GM21360 (cell line): ENCODE results near the gene LSG1.
"Not testable (repeated sequence)": the region's sequence is repeated elsewhere in the genome, so short reads cannot be mapped to it uniquely, and the experiment has no call there.

Source experiments
- ATAC-seq: cut with Tn5 transposase; IDR thresholded peaks from one replicate; pipeline ENCODE4 v1.9.1; 2021; ENCODE audit warnings: mild to moderate bottlenecking, moderate library complexity; ENCODE audit not compliant: unreplicated experiment

LSG1 gene

GRCh38 chr3:194619741-194620140 is 52.2 kb downstream of the LSG1 start:
- no peak for ATAC-seq

- no peak for ATAC-seq
Measured at GRCh38 chr3:194618858-194619608, 53.0 kb downstream of the LSG1 start.

GRCh38 chr3:194617827-194618226 is 54.2 kb downstream of the LSG1 start:
- no peak for ATAC-seq

GRCh38 chr3:194617143-194617671 is 54.8 kb downstream of the LSG1 start:
- ATAC-seq = no peak

GRCh38 chr3:194615226-194615625 is 56.8 kb downstream of the LSG1 start:
- no peak for ATAC-seq

- no peak for ATAC-seq
Measured at GRCh38 chr3:194612221-194612620, 59.8 kb downstream of the LSG1 start.

GRCh38 chr3:194610689-194611088 is 61.3 kb downstream of the LSG1 start:
- ATAC-seq = no peak

- no peak for ATAC-seq
Measured at GRCh38 chr3:194609601-194610000, 62.4 kb downstream of the LSG1 start.

- no peak for ATAC-seq
Measured at GRCh38 chr3:194608981-194609380, 63.0 kb downstream of the LSG1 start.

GRCh38 chr3:194607592-194608389 is 64.2 kb downstream of the LSG1 start:
- no peak for ATAC-seq

GRCh38 chr3:194606941-194607340 is 65.0 kb downstream of the LSG1 start:
- ATAC-seq = no peak

GRCh38 chr3:194606163-194606562 is 65.8 kb downstream of the LSG1 start:
- no peak for ATAC-seq

GRCh38 chr3:194605314-194605713 is 66.7 kb downstream of the LSG1 start:
- ATAC-seq = not testable (repeated sequence)

- ATAC-seq = no peak
Measured at GRCh38 chr3:194604837-194605236, 67.2 kb downstream of the LSG1 start.

- no peak for ATAC-seq
Measured at GRCh38 chr3:194604126-194604525, 67.9 kb downstream of the LSG1 start.

GRCh38 chr3:194602669-194603171 is 69.3 kb downstream of the LSG1 start:
- no peak for ATAC-seq

GRCh38 chr3:194598771-194599557 is 73.0 kb downstream of the LSG1 start:
- no peak for ATAC-seq

- ATAC-seq = no peak
Measured at GRCh38 chr3:194596906-194597305, 75.1 kb downstream of the LSG1 start.

- no peak for ATAC-seq
Measured at GRCh38 chr3:194592798-194593752, 78.9 kb downstream of the LSG1 start.
